ACHN (cell line): ENCODE results near the gene DPM2.

ENCODE experiments used
- DNase-seq: peaks from one replicate; pipeline ENCODE4 v3.0.0-alpha.2; 2015
- in situ Hi-C: cut with HindIII; loops from 2 replicates; pipeline ENCODE4 v1.10.0; 2017; ENCODE audit warnings: low sequenced_read_pairs, low pct_ligation_motif_present, low pct_unique_long_range_greater_than_20kb

DPM2 gene

GRCh38 chr9:127890053-127890452, 47.6 kb downstream of the DPM2 start:
- no peak for DNase-seq
- in situ Hi-C loops = no loop called here

- peak; percentile 14 for DNase-seq
- in situ Hi-C loops = no loop called here
Measured at GRCh38 chr9:127887792-127888191, 49.9 kb downstream of the DPM2 start.

GRCh38 chr9:127886401-127886972, 51.2 kb downstream of the DPM2 start:
- DNase-seq = peak; percentile 12
- in situ Hi-C loops = no loop called here

GRCh38 chr9:127885508-127886281, 52.0 kb downstream of the DPM2 start:
- DNase-seq = no peak
- in situ Hi-C loops = no loop called here
